Mucosa of rectum (tissue), 2 donors: Measurements from ENCODE around the gene ATP6V0D1.
A peak's percentile ranks its signal among the peaks of the same experiment; 100 is the strongest.

Source experiments
- H3K27ac ChIP-seq, 2 donors: one replicate each; pipeline ENCODE4 v1.7.0; 2013; ENCODE audit warnings: inconsistent platforms in 2 of 2, low read depth in 2 of 2, low read length in 2 of 2
- H3K27me3 ChIP-seq, 2 donors: one replicate each; pipeline ENCODE4 v1.7.0; 2013; ENCODE audit warnings: low read length in 2 of 2; ENCODE audit not compliant: control insufficient read depth in 2 of 2, insufficient read depth in 2 of 2
- H3K36me3 ChIP-seq, 2 donors: one replicate each; pipeline ENCODE4 v1.7.0; 2013; ENCODE audit warnings: low read length in 2 of 2; ENCODE audit not compliant: control insufficient read depth in 2 of 2, insufficient read depth in 2 of 2
- H3K4me1 ChIP-seq, 2 donors: one replicate each; pipeline ENCODE4 v1.7.0; 2013; ENCODE audit warnings: low read length in 2 of 2, mild to moderate bottlenecking in 1 of 2; ENCODE audit not compliant: control insufficient read depth in 2 of 2, insufficient read depth in 2 of 2
- H3K4me3 ChIP-seq, 2 donors: one replicate each; pipeline ENCODE4 v1.7.0; 2013; ENCODE audit warnings: low read length in 2 of 2
- H3K9ac ChIP-seq, 2 donors: one replicate each; pipeline ENCODE4 v1.7.0; 2013; ENCODE audit warnings: low read length in 2 of 2, low read depth in 1 of 2, mild to moderate bottlenecking in 1 of 2
- H3K9me3 ChIP-seq, 2 donors: one replicate each; pipeline ENCODE4 v1.7.0; 2013; ENCODE audit warnings: low read length in 2 of 2; ENCODE audit not compliant: control insufficient read depth in 2 of 2
- donor health status: healthy.
- donor health status: Normal muscosa, but diverticular disease.

The ATP6V0D1 gene

DNA sequence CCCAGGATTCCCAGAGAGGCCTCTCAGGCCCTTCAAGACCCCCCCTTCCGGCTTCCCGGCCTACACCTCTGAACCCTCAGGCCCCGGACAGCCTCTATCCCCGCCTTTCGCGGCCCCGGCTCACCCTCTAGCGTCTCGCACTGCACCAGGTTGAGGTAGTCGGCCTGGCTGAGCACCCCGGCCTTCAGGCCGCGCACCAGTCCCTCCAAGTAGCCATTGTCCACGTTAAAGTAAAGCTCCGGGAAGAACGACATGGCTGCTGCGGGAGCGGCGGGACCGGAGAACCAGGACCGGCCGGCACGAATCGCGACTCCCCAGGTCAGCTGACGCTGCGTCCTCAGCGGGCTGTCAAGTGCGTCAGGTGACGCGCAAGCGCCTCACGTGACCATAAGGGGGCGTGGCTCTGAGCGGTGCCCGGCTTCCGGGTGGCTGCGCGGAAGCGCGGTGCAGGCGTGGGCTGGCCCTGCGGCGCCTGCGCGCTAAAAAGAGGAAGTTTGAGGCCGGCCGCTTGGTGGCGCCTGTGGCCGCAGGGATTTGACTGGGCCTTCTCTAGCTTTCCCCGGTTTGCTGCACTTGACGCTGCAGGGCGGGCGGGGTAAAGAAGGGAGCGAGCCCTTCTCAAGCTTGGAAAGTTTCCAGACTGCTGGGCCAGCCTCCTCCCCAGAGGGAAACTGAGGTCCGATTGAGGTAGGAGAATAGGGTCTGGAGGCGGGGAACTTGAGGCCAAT lies at the start of gene ATP6V0D1:
TSS of gene ATP6V0D1 (minus strand) at position 325 of the 728 bp plus-strand sequence. CDS start at position 254, 71 bp downstream.
- peak within 1 kb of the TSS; percentile 93 to 97 for H3K9ac ChIP-seq

DNA sequence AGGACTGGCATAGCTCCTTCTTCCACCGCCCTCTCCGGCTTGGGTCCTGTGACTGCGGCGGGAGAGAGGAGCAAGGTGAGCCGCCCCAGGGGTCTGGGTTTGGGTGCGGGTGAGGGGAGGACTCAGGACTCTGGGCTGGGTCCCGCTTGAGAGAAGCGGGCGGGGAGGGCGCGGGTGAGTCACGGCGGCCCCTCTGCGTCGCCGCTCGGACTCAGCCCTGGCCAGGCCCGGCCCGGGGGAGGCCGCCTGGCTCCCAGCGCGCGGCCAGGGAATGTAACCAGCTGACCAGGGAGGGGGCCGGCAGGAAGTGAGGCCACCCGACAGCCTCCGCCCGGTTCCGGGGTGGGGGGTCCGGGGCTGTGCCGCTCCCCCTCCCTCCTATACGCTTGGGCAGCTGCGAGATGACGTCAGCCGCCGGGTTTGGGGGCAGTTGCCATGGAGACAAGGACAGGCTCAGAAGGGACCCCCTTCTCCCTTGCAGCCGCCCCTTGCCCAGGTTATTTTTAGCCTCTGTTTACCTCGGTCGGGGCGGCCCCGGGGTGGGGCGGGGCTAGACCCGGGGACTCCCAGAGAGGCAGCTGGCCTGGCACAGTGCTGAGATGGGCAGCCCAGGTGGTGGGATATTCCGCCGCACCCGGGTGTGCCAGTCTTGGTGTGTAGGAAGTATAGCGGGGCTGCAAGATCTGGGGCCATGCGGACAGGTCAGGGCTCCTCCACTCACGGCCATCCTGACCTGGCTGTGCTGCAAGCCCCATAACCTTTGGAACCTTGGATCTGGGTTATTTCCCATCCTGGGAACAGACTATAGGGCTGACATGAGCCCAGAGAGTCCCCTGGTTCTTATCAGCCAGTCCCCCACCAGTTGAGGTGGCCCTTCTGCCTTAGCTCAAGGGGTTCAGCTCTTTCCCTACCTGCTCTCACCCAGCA lies 49.3 kb upstream of the ATP6V0D1 start:
- H3K36me3 ChIP-seq: no peaks in the 10 kb centered on the region
- peaks cover 20 to 21% of the 10 kb centered on the region in 2 donors for H3K4me1 ChIP-seq
- peaks cover 7 to 13% of the 10 kb centered on the region in 2 donors for H3K27me3 ChIP-seq
- H3K4me3 ChIP-seq: peak overlapping the region; percentile 71 to 73
- no peaks in the 10 kb centered on the region for H3K9me3 ChIP-seq
- peak overlapping the region; percentile 70 to 73 for H3K9ac ChIP-seq
- peak overlapping the region; percentile 76 to 77 for H3K27ac ChIP-seq

More for the DNA sequence above, at the start of gene ATP6V0D1:
- peak within 1 kb of the TSS; percentile 97 to 98 for H3K27ac ChIP-seq
- H3K36me3 ChIP-seq: peaks cover 2 to 9% of the 10 kb centered on the region in 2 donors
- peaks cover 5 to 20% of the 10 kb centered on the region in 2 donors for H3K4me1 ChIP-seq
- no peaks in the 10 kb centered on the region for H3K27me3 ChIP-seq
- peak within 1 kb of the TSS; percentile 96 for H3K4me3 ChIP-seq
- H3K9me3 ChIP-seq: no peaks in the 10 kb centered on the region

GRCh38 chr16:67529582-67530012 lies 48.6 kb upstream of the ATP6V0D1 start:
- peaks cover 20 to 21% of the 10 kb centered on the region in 2 donors for H3K4me1 ChIP-seq

DNA sequence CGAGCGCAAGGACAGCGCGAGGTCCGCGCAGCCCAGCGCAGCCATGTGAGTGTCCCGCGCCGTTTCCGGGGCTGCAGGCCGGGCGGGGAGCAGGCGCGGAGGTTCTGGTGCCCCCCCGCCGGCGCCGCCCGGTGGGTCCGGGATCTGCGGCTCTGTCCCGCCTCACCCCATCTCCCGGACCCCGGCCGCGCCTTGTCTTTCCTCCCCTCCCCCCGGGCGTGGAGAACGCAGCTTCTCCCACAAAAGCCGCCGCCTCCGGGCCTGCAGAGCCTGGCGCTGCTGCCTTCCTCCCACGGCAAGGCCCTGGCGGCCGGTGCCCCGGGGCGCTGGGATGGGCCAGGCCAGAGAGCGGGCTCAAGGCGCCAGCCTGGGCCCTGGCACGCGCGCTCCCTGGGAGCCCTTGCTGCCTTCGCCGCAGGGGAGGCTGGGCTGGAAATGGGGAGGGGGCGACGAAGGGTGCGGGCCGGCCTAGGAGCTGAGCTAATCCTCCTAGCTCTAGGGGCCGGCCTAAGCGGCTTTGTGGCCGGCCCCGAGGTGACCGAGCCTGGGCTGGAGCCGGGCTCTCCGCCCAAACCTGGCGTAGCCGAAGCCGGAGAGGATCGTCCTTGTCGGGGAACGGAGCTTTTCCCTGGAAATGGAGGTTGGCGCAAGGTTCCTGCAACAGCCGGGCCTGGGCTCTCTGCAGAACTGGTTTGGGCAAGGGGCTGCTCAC lies 48.1 kb upstream of the ATP6V0D1 start:
- Histone ChIP-seq H3K36me3 (no peaks in the 10 kb centered on the region), H3K4me1 (peaks cover 20 to 21% of the 10 kb centered on the region in 2 donors), H3K9me3 (peaks cover 0 to 2% of the 10 kb centered on the region in 2 donors), H3K4me3 (peak overlapping the region; percentile 71 to 73), H3K9ac (peak overlapping the region; percentile 70 to 73), H3K27ac (peak overlapping the region; percentile 76 to 77), H3K27me3 (peaks cover 7 to 13% of the 10 kb centered on the region in 2 donors)

More at GRCh38 chr16:67529582-67530012, 48.6 kb upstream of the ATP6V0D1 start:
- peaks cover 7 to 13% of the 10 kb centered on the region in 2 donors for H3K27me3 ChIP-seq
- H3K9ac ChIP-seq: peak overlapping the region; percentile 70 to 73
- H3K27ac ChIP-seq: peak overlapping the region; percentile 76 to 77
- H3K4me3 ChIP-seq: peak overlapping the region; percentile 71 to 73
- H3K9me3 ChIP-seq: peaks cover 0 to 2% of the 10 kb centered on the region in 2 donors
- no peaks in the 10 kb centered on the region for H3K36me3 ChIP-seq

DNA sequence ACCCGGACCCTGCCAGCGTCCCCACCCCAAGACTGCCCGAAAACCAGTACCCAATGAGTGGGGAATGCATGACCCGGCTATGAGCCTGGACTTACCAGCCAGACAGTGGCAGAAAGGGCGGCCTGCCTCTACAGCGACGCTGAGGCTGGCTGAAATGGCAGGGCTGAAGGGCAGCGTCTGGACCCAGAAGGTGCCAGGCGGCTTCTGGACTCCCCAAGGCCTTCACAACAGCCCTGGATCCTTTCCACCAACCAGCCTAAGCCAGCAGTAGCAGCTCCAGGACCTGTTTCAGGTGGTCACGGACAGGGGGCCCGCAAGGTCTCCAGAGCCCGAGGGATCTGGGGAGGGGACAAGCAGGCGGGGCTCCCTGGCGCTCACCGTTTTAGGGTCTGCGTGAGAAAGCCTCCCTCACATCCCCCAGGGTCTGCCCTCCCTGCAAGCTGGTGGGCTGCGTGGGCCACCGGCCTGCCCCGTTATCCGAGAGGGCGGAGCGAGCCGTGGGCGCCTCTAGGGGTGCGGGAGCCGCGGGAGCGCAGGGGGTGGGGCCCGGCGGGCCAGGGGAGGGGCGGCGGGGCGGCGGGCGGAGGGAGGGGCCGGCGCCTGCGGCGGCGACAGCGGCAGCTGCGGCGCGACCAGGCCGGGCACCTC lies 47.4 kb upstream of the ATP6V0D1 start, which contains the start of gene RIPOR1:
TSS of gene RIPOR1 (plus strand) at position 608 of the 648 bp plus-strand sequence. CDS start 9,618 bp downstream, outside the sequence.
- Histone ChIP-seq H3K27me3 (peaks cover 7 to 13% of the 10 kb centered on the region in 2 donors), H3K4me1 (peaks cover 20 to 21% of the 10 kb centered on the region in 2 donors)

GRCh38 chr16:67526149-67526791 lies 45.3 kb upstream of the ATP6V0D1 start:
- H3K4me1 ChIP-seq: peaks cover 19 to 21% of the 10 kb centered on the region in 2 donors
- no peaks in the 10 kb centered on the region for H3K36me3 ChIP-seq
- no peak overlapping the region for H3K9ac ChIP-seq
- peaks cover 7 to 13% of the 10 kb centered on the region in 2 donors for H3K27me3 ChIP-seq
- H3K27ac ChIP-seq: no peak overlapping the region
- no peak overlapping the region for H3K4me3 ChIP-seq
- peaks cover 0 to 2% of the 10 kb centered on the region in 2 donors for H3K9me3 ChIP-seq

More for the DNA sequence above, 47.4 kb upstream of the ATP6V0D1 start, which contains the start of gene RIPOR1:
- H3K36me3 ChIP-seq: no peaks in the 10 kb centered on the region
- peak within 1 kb of the TSS; percentile 70 to 73 for H3K9ac ChIP-seq
- H3K27ac ChIP-seq: peak within 1 kb of the TSS; percentile 76 to 77
- H3K4me3 ChIP-seq: peak within 1 kb of the TSS; percentile 71 to 73
- H3K9me3 ChIP-seq: peaks cover 0 to 2% of the 10 kb centered on the region in 2 donors

GRCh38 chr16:67525176-67525860 lies 44.4 kb upstream of the ATP6V0D1 start:
- peaks cover 0 to 2% of the 10 kb centered on the region in 2 donors for H3K9me3 ChIP-seq
- H3K27ac ChIP-seq: no peak overlapping the region
- no peaks in the 10 kb centered on the region for H3K36me3 ChIP-seq
- H3K9ac ChIP-seq: no peak overlapping the region
- no peak overlapping the region for H3K4me3 ChIP-seq
- peaks cover 12 to 19% of the 10 kb centered on the region in 2 donors for H3K4me1 ChIP-seq
- peaks cover 3 to 5% of the 10 kb centered on the region in 2 donors for H3K27me3 ChIP-seq

DNA sequence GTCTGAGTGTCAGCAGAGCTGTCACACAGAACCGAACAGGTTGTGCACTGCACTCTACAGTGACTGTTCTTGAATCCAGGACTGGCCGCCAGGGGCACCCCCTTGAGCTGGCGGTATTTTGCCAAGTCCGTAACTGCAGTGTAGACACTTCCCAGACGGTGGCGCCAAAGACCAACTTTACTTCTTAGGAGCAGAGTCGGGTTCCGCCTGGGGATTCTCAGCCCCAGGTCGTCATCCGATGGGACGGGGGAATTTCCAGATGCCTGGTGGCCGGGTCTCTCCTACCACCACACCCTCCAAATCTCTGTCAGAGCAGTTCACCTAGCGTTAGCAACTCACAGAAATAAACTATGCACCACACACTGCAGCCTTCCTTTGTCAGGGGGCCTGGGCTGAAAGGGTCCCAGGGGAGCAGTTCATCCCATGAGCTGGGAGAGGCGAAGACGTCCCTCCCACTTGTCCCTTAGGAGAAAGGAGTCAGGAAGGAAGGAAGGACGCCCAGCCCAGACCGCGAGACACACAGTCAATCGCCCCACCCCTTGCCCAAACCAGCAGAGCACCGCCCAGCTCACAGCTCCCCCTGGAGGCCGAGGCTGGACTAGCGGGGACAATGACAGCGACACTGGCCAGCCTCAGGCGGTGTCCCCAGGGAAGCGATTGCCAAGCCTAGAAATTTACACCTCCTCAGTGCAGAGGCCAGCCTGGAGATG lies 40.3 kb upstream of the ATP6V0D1 start:
- H3K9ac ChIP-seq: peak overlapping the region; percentile 67 to 91
- peak overlapping the region; percentile 91 to 98 for H3K27ac ChIP-seq
- peaks cover 0 to 2% of the 10 kb centered on the region in 2 donors for H3K9me3 ChIP-seq
- no peaks in the 10 kb centered on the region for H3K36me3 ChIP-seq
- no peaks in the 10 kb centered on the region for H3K27me3 ChIP-seq
- H3K4me1 ChIP-seq: peaks cover 0 to 10% of the 10 kb centered on the region in 2 donors
- peak overlapping the region; percentile 72 to 90 for H3K4me3 ChIP-seq
